ENCODE data around the gene LAS1L.

GRCh38 chrX:65524139-65524538 is 10.4 kb downstream of the LAS1L start:
- TF ChIP-seq POLR2A (IDR thresholded peaks at IDR 0.05; ENCODE audit: low read depth, low read length), result no peak
- TF ChIP-seq POU2F2 (IDR thresholded peaks at IDR 0.05; ENCODE audit: low read depth, low read length), result no peak
